Muscle of leg (tissue), 11 donors: ENCODE measurements around the gene ANK2. TPM values are rescaled to one million over a fixed set of nuclear protein-coding genes. Genes with fewer than 3 reads are reported as not detected.
A peak's percentile ranks its signal among the peaks of the same experiment; 100 is the strongest.

Source experiments
- DNase-seq: peaks from one replicate; pipeline ENCODE4 v3.0.0; 2013
- H3K27ac ChIP-seq: one replicate; pipeline ENCODE4 v1.5.1; 2013; ENCODE audit warnings: mild to moderate bottlenecking, low read length, control low read depth
- H3K27me3 ChIP-seq: one replicate; pipeline ENCODE4 v1.6.1; 2013; ENCODE audit warnings: low read length; ENCODE audit not compliant: control insufficient read depth, insufficient read depth
- H3K36me3 ChIP-seq: one replicate; pipeline ENCODE4 v1.6.1; 2013; ENCODE audit warnings: low read length; ENCODE audit not compliant: control insufficient read depth, insufficient read depth
- H3K4me1 ChIP-seq: one replicate; pipeline ENCODE4 v1.6.1; 2013; ENCODE audit warnings: low read length; ENCODE audit not compliant: control insufficient read depth, insufficient read depth
- H3K4me3 ChIP-seq: one replicate; pipeline ENCODE4 v1.5.1; 2013; ENCODE audit warnings: low read length, control low read depth
- H3K9me3 ChIP-seq: replicated peaks from 2 replicates; pipeline ENCODE4 v1.6.1; 2013; ENCODE audit warnings: low read depth, low read length; ENCODE audit not compliant: control insufficient read depth
- WGBS: methylation state at CpG from one replicate; pipeline ENCODE4 v1.1.5; 2013; ENCODE audit warnings: missing lambda C conversion rate; ENCODE audit not compliant: insufficient coverage; 5-methylcytosine and 5-hydroxymethylcytosine counted together
- polyA plus RNA-seq, 8 donors: library from polyadenylated mRNA; unstranded; fragments of 120-200 nt; gene quantifications; one replicate each; pipeline versions ENCODE4 v1.2.1 to v1.2.3, GENCODE V29; 2013; ENCODE audit warnings: inconsistent platforms in 1 of 8, low replicate concordance in 1 of 8; ENCODE audit not compliant: insufficient read length in 8 of 8, insufficient read depth in 1 of 8
- total RNA-seq: library from RNA; stranded (reverse); fragments of 120-200 nt; gene quantifications from one replicate; pipeline ENCODE4 v1.2.4, GENCODE V29; 2013

The ANK2 gene
- total and polyA plus RNA-seq, 9 donors, result 160 to 285 (median 233) TPM

GRCh38 chr4:113289766-113290165, 240.3 kb downstream of the ANK2 start:
- Histone ChIP-seq H3K36me3 (peaks cover 28% of the 10 kb centered on the region), H3K4me3 (no peak overlapping the region), H3K9me3 (no peaks in the 10 kb centered on the region)

GRCh38 chr4:113290666-113291065, 241.2 kb downstream of the ANK2 start:
- Histone ChIP-seq H3K4me1 (peaks cover 12% of the 10 kb centered on the region), H3K27ac (no peak overlapping the region), H3K4me3 (no peak overlapping the region), H3K27me3 (no peaks in the 10 kb centered on the region), H3K9me3 (no peaks in the 10 kb centered on the region), H3K36me3 (peaks cover 22% of the 10 kb centered on the region)
- WGBS, result no CpG with 5 or more reads among the region's 2 CpGs
- DNase-seq, result no peak

More at GRCh38 chr4:113289766-113290165, 240.3 kb downstream of the ANK2 start:
- H3K27me3 ChIP-seq, result no peaks in the 10 kb centered on the region
- DNase-seq, result peak; percentile 74
- H3K27ac ChIP-seq, result no peak overlapping the region
- H3K4me1 ChIP-seq, result peaks cover 12% of the 10 kb centered on the region

- H3K27ac ChIP-seq, result peak overlapping the region; percentile 83
Observed at GRCh38 chr4:113292371-113293042, 243.1 kb downstream of the ANK2 start.

GRCh38 chr4:113293043-113293560, 243.6 kb downstream of the ANK2 start:
- H3K27me3 ChIP-seq, result no peaks in the 10 kb centered on the region
- H3K36me3 ChIP-seq, result peaks cover 14% of the 10 kb centered on the region
- H3K4me3 ChIP-seq, result peak overlapping the region; percentile 30
- H3K9me3 ChIP-seq, result no peaks in the 10 kb centered on the region
- DNase-seq, result peak; percentile 99
- H3K4me1 ChIP-seq, result peaks cover 12% of the 10 kb centered on the region
- H3K27ac ChIP-seq, result peak overlapping the region; percentile 83
- 42% methylated on average over 3 of the region's 9 CpGs for WGBS

More at GRCh38 chr4:113292371-113293042, 243.1 kb downstream of the ANK2 start:
- Histone ChIP-seq H3K4me1 (peaks cover 12% of the 10 kb centered on the region), H3K36me3 (peaks cover 17% of the 10 kb centered on the region), H3K4me3 (no peak overlapping the region), H3K9me3 (no peaks in the 10 kb centered on the region), H3K27me3 (no peaks in the 10 kb centered on the region)
- 23% methylated on average over 18 of the region's 21 CpGs for WGBS
- peak; percentile 94 for DNase-seq

- H3K27me3 ChIP-seq, result no peaks in the 10 kb centered on the region
- peaks cover 12% of the 10 kb centered on the region for H3K4me1 ChIP-seq
- H3K36me3 ChIP-seq, result peaks cover 13% of the 10 kb centered on the region
- H3K27ac ChIP-seq, result peak overlapping the region; percentile 83
- DNase-seq, result peak; percentile 84
- no CpG with 5 or more reads among the region's 4 CpGs for WGBS
- H3K9me3 ChIP-seq, result no peaks in the 10 kb centered on the region
- H3K4me3 ChIP-seq, result peak overlapping the region; percentile 30
Observed at GRCh38 chr4:113293674-113294073, 244.2 kb downstream of the ANK2 start.

GRCh38 chr4:113294908-113295307, 245.5 kb downstream of the ANK2 start:
- H3K9me3 ChIP-seq, result no peaks in the 10 kb centered on the region
- peaks cover 11% of the 10 kb centered on the region for H3K36me3 ChIP-seq
- H3K27ac ChIP-seq, result peak overlapping the region; percentile 83
- no peaks in the 10 kb centered on the region for H3K27me3 ChIP-seq
- H3K4me3 ChIP-seq, result no peak overlapping the region
- DNase-seq, result no peak
- no CpG with 5 or more reads among the region's 1 CpG for WGBS
- H3K4me1 ChIP-seq, result peaks cover 9% of the 10 kb centered on the region

GRCh38 chr4:113300471-113300928, 251.0 kb downstream of the ANK2 start:
- H3K27ac ChIP-seq, result peak overlapping the region; percentile 78

GRCh38 chr4:113302051-113302450, 252.6 kb downstream of the ANK2 start:
- Histone ChIP-seq H3K36me3 (peaks cover 4% of the 10 kb centered on the region), H3K27me3 (no peaks in the 10 kb centered on the region), H3K4me3 (no peak overlapping the region), H3K27ac (peak overlapping the region; percentile 4), H3K9me3 (no peaks in the 10 kb centered on the region), H3K4me1 (no peaks in the 10 kb centered on the region)
- DNase-seq, result peak; percentile 68
- no CpG with 5 or more reads among the region's 1 CpG for WGBS

More at GRCh38 chr4:113300471-113300928, 251.0 kb downstream of the ANK2 start:
- Histone ChIP-seq H3K9me3 (no peaks in the 10 kb centered on the region), H3K36me3 (peaks cover 4% of the 10 kb centered on the region), H3K4me3 (no peak overlapping the region), H3K27me3 (no peaks in the 10 kb centered on the region), H3K4me1 (no peaks in the 10 kb centered on the region)
- DNase-seq, result peak; percentile 97
- WGBS, result 0% methylated on average over 2 of the region's 5 CpGs

- Histone ChIP-seq H3K36me3 (peaks cover 2% of the 10 kb centered on the region), H3K27me3 (no peaks in the 10 kb centered on the region), H3K4me1 (no peaks in the 10 kb centered on the region), H3K9me3 (no peaks in the 10 kb centered on the region), H3K27ac (peak overlapping the region; percentile 45), H3K4me3 (no peak overlapping the region)
- peak; percentile 46 for DNase-seq
- no CpG with 5 or more reads among the region's 1 CpG for WGBS
Observed at GRCh38 chr4:113303315-113303714, 253.9 kb downstream of the ANK2 start.

GRCh38 chr4:113311047-113311446, 261.6 kb downstream of the ANK2 start:
- Histone ChIP-seq H3K27ac (no peak overlapping the region), H3K27me3 (no peaks in the 10 kb centered on the region), H3K4me1 (no peaks in the 10 kb centered on the region), H3K4me3 (no peak overlapping the region), H3K9me3 (no peaks in the 10 kb centered on the region), H3K36me3 (peaks cover 11% of the 10 kb centered on the region)
- WGBS, result no CpG with 5 or more reads among the region's 2 CpGs
- DNase-seq, result no peak
